ENCODE measurements around the gene ITGA7. TPM values are rescaled to one million over a fixed set of nuclear protein-coding genes. Genes with fewer than 3 reads are reported as not detected.

The ITGA7 gene
- total RNA-seq, 1 experiment from 2014 or later: 2.5 TPM

- Histone ChIP-seq H3K27me3 (ENCODE audit: control insufficient read depth, insufficient read depth, low read length) (no peaks in the 10 kb centered on the region), H3K4me3 (ENCODE audit: low read depth in 2 of 2, low read length in 2 of 2) (no peak overlapping the region), H3K36me3 (ENCODE audit: control insufficient read depth, insufficient read depth, low read length) (0 out of 2 replicates have a peak, but pooled peaks cover 2% of the 10 kb centered on the region), H3K4me1 (ENCODE audit: control insufficient read depth, insufficient read depth, low read length) (peaks cover 17% of the 10 kb centered on the region), H3K27ac (ENCODE audit: low read length) (no peak overlapping the region), H3K9me3 (ENCODE audit: control insufficient read depth, insufficient read depth, low read depth, low read length) (no peaks in the 10 kb centered on the region)
- in situ Hi-C loops (cut with HindIII; ENCODE audit: low pct_unique_long_range_greater_than_20kb, low sequenced_read_pairs) (no loop called here), intact Hi-C loops (cut with micrococcal nuclease; ENCODE audit: unreplicated experiment) (no loop called here)
- CTCF ChIA-PET: no interaction called here
- DNase-seq (ENCODE audit: low read depth, low spot score): no peak
- no peak for TF ChIP-seq POLR2AphosphoS5 (IDR thresholded peaks at IDR 0.05; ENCODE audit: low read depth, low read length)
- TF ChIP-seq CTCF (IDR thresholded peaks at IDR 0.05): no peak
- TF ChIP-seq SIN3A (IDR thresholded peaks at IDR 0.05; ENCODE audit: borderline replicate concordance, insufficient read depth, low read depth, low read length): no peak
- no peak for TF ChIP-seq REST (IDR thresholded peaks at IDR 0.05; ENCODE audit: insufficient read depth in 1 of 2, low read depth in 2 of 2, low read length in 1 of 2)
- TF ChIP-seq TCF7L2 (IDR thresholded peaks at IDR 0.05; ENCODE audit: low read depth, low read length): no peak
- POLR2A ChIA-PET: no interaction called here
- ATAC-seq: no peak
- BruUV-seq (replicated peaks): no TSS peak
Observed at GRCh38 chr12:55733021-55733555, 25.4 kb upstream of the ITGA7 start.

DNA sequence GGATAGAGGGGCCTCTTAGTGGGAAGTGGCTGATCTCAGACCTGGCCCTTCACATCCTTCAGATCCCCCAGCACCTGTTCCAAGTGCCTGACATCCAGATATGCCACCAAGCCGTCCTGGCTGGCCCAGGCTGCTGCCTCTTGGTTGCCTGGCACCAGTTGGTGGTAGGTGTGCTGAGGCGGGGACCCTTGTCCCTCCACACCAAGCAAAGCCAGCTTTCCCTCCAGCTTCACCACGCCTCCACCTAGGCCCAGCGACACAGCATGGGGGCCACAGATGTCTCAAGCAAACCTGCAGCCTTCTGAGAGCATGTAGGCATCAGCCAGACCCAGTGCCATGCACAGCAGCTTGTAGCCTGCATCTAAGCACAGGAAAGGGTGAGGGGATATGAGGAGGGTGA, 24.6 kb upstream of the ITGA7 start:
- H3K27ac ChIP-seq (ENCODE audit: low read length): no peak overlapping the region
- ATAC-seq: no peak
- no peaks in the 10 kb centered on the region for H3K9me3 ChIP-seq (ENCODE audit: control insufficient read depth, insufficient read depth, low read depth, low read length)
- peaks cover 12% of the 10 kb centered on the region for H3K4me1 ChIP-seq (ENCODE audit: control insufficient read depth, insufficient read depth, low read length)
- BruUV-seq (replicated peaks): no TSS peak
- in situ Hi-C loops (cut with HindIII; ENCODE audit: low pct_unique_long_range_greater_than_20kb, low sequenced_read_pairs): no loop called here
- ChIA-PET CTCF (interaction anchor here (0.6 kb wide), 1 partner anchor 51 kb away, joined by 14 read pairs; a partner anchor contains a TSS), POLR2A (no interaction called here)
- H3K36me3 ChIP-seq (ENCODE audit: control insufficient read depth, insufficient read depth, low read length): 0 out of 2 replicates have a peak, but pooled peaks cover 2% of the 10 kb centered on the region
- intact Hi-C loops (cut with micrococcal nuclease; ENCODE audit: unreplicated experiment): no loop called here
- TF ChIP-seq CTCF (IDR thresholded peaks at IDR 0.05) (no peak), TCF7L2 (IDR thresholded peaks at IDR 0.05; ENCODE audit: low read depth, low read length) (no peak), REST (IDR thresholded peaks at IDR 0.05; ENCODE audit: insufficient read depth in 1 of 2, low read depth in 2 of 2, low read length in 1 of 2) (no peak), POLR2AphosphoS5 (IDR thresholded peaks at IDR 0.05; ENCODE audit: low read depth, low read length) (no peak), SIN3A (IDR thresholded peaks at IDR 0.05; ENCODE audit: borderline replicate concordance, insufficient read depth, low read depth, low read length) (no peak)
- DNase-seq (ENCODE audit: low read depth, low spot score): no peak
- no peaks in the 10 kb centered on the region for H3K27me3 ChIP-seq (ENCODE audit: control insufficient read depth, insufficient read depth, low read length)
- H3K4me3 ChIP-seq (ENCODE audit: low read depth in 2 of 2, low read length in 2 of 2): no peak overlapping the region

Data from Panc1 (cell line).